Measurements from ENCODE around the gene ANKRD60.

ANKRD60 gene

DNA sequence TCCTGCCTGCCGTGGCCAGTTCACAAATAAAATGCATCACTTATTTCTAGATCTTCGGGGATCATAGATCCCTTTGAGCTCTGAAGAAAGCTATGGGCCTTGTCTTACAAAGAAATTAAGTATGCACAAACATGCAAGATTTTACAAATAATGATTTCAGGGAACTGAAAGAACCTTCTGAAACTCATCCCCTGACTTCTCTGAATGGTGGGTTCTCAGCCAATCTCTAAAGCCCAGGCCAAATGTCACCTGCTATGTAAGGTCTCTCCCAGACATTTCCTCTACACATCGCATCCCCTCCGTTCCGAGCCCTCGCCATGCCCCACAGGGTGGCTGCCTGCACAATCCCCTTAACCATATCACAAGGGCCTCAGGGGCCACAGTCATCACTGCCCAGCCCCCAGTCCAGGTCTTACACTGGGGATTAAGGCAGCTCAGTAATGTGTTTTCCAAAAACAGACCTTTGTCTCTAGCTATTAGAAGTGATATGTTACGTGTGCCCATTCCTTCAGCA, 16.1 kb upstream of the ANKRD60 start:
- no peak for DNase-seq

DNA sequence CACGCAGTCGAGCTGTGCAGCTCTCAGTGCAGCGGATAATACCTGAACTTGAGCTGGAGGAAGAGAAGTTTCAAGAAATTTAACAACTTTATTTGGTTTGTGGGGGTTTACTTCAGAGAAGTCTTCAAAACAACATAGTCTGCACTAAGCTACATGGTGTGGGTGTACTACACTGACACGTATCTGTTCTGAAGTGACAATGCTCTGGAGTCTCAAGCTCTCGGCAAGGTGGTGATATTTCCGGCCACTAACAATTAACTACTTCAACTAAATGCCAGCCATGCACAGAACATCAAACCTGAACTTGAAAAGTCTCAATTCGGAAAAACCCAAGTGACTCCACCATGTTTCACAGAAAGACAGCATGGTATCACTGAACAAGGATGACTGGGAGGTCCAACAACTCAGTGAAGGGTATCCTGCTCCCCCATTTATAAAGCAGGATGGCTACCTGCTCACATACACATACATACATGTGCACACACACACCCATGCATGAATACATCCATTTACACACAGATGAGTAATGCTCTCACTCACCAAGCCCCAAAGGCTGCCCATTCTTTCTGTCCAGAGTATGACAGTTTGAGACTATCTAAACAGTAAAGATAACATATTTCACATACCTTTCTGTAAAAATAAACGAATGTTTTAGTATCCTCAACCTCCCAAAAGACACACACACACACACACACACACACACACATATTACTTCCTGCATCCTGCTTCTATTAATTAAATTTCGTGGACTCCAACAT, 15.4 kb upstream of the ANKRD60 start:
- no peak for DNase-seq

DNA sequence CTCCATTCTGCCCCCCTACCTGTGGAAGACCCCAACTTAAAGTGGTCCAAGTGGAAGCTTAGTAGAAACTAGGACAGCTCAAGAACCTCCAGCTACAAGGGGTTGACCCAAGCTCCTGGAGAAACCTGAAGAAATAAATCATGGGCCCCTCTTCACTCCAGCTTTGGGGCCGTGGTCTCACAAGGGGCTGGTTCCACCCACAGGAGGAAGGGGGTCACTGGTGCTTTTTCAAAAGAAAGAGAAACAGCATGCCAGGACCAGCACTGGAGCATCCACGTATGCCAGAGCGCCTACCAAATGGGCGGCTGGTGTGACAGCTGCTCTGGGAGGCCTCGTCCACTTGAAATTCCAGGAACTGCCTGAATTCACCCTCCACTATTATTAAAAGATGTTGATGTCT, 14.4 kb upstream of the ANKRD60 start:
- DNase-seq = no peak

DNA sequence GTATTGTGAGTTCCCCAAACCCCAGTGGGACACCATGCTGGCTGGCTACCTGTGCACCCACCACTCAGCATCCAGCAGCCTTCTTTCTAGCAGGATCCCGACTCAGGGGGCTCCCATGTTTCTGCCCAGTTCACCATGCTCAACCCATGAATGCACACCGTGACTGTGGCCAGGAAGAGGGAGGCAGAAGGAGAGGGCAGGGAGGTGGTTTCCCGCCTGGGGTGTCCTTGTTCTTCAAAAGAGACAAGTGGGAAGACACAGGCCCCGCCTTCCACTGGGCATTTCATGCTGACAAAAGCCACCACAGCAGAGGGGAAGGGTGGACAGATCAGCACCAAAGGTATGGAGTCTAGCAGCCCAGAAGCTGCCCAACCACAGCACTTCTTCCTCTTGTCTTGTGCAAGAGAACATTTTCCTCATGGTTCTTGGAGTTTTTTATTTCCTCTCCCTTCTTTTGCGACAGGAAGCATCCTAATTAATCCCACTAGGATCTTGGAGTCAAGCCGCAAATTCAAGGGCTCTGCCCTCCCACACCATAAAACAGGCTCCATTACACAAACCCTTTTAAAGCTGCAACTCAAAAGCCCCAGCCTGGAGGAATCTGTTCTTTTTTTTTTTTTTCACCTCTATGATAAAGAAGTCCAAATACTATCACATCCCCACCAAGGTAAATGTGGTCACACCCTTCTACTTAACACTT, 13.5 kb upstream of the ANKRD60 start:
- DNase-seq = no peak

DNA sequence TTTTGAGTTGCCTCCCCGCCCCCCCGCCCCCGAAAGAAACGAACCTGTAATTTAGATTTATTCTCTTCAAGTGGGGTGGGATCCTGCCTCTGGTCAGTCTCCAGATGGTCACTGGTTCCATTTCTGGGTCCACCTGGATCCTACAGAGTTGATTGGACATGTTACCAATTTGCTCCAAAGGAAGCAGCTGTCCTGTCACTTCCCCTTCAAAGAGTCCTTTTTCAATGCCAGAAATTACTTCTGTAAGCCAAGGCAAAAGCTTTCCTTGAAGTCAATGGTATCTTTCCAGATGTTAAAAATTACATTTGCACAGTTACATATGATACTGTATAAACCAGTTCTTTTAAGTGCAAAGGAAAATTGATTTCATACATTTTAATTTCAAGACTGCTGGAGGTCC, 12.0 kb upstream of the ANKRD60 start:
- DNase-seq = no peak

DNA sequence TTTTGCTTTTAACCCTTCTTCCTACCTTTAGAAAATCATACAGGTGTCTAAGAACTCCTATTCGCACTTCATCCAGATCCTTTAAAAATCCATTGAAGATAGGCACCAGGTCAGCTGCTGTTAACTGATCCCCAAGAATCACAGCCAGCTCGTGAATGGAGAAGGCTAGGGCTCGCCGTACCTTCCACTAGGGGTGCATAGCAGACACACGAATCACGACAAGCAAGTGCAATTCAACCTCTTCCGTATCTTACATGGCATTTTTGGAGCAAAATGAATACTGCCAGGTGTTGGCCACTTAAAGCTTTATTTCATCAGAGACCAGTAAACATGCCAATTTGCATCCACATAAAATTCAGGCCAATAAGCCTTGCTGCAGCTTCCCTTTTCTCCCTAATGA, 10.8 kb upstream of the ANKRD60 start:
- no peak for DNase-seq

DNA sequence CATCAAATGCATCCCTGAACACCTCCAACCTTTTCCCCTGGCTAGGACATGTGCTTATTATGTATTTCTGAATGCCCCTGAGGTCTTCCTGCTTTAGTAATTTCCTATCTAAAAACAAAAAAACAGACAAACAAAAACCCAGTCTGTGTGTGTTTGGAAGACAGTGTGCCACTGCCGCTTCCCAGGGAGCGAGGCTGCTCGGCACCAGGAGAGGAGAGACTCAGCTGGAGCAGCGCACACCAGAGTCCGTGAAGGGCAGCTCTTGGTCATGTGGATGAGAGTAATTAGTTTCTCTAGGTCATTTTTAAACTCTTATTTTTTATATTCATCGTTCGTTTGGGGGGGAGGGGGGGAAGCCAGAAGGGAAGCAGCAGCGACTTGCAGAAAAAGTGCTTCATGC, 10.0 kb upstream of the ANKRD60 start:
- DNase-seq = no peak

DNA sequence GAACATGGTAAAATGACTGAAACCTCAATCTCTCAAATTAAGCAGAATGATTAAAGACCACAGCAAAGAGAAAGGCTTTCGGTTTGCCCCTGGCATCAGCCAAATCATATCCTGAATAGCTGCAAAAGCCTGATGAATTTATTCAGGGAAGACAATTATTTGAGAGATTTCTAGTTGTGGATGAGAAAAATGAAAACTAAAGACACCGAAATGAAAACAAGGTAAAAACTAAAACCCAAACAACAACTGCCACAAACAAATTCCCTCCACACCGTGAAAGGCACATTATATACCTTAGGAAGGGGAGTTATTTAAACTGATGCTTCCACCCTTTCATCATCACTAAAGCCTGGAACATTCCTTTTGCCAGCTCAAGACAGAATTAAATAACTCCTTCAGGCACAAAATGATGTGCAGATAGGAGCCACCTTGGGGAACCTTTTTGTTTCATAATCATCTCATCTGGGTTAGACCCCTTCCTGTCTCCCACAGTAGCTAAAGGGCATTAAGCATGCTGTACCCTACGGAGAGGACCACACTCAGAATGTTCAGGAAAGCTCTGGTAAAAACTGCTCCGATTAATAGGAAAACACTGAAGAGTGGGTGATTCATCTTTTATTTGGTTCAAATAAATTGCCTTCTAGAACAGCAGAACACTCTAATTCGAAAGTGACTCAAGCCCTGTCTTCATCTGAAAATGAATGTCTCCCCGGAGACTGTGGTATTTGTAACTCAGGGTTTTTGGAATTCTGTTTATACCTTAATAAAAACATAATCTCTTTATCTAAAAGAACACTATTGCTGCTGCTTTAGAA, 9.1 kb upstream of the ANKRD60 start:
- DNase-seq = no peak

DNA sequence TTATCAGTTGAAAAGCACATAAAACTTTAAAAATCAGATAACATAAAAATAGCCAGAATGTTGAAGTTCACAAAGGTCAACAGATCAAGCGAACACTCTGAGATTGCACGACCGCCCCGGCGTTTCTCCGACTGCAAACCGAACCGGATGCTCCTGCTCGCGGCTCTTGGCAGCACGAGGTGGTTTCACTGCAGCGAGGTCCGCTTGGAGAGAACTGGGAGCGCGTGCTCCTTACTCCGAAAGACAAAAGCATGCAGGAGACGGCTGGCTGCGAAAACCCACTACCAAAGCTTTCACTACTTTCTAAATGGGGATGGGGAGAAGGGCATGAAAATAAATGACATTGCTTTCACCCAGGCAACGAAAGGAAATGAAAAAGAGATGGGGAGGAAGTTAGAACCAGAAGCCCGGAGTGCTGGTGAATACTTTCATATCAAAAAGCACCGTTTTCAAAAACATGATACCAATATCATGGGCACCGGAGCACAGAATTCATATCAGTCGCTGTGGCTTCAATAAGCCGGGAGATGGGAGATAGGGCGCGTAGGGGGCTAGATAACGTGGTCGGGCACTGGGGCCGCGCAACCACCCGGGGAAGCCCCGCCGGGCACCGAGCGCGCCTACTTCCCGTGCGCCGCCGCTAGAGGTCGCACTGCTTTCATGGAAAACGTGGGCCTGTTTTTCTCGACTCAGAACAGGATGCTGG, 8.3 kb upstream of the ANKRD60 start:
- DNase-seq = peak; percentile 78

DNA sequence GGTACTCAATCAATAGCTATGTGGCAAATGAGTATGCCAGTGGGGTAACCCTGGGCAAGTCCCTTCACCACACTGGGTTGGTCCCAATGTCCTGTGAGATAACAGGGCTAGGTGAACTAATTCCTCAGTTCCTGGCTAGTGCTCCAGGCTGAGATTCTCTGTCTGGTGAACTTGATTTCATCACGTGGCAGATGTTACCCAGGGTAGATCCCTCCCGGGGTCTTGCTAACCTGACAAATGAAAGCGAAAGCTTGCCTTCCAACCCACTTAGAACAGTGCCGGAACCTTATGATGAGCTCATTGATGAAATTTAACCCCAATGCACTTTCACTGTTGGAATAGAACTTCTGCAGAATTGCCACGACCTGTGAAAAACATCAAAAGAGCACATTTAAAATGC, 6.6 kb upstream of the ANKRD60 start:
- no peak for DNase-seq

DNA sequence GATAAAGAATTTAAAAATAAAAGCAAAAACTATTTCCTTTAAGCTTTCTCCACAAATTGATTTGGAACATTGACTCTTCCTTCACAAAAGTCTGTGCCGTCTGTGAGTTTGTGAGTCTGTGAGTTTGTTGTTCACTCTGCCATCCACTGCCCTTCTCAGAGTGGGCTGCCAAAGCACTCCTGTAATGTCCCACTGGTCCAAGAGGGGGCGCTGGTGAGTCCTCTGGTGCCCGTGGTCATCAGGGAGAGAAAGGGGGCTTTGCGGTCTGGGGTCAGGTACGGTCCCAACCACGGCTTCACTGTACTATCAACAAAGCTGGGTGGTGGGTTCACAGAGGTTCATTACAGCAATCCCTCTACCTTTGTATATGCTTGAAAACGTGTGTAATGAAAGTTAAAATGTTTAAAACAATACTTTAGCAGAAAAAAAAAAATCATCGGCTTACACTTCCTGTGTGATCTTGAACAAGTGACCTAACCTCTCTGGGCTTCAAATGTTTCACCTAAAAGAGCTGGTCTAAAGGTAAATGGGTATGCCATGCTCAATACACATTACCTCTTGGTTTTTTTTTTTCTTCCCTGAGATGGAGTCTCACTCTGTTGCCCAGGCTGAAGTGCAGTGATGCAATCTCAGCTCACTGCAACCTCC, 5.6 kb upstream of the ANKRD60 start:
- peak; percentile 53 for DNase-seq

DNA sequence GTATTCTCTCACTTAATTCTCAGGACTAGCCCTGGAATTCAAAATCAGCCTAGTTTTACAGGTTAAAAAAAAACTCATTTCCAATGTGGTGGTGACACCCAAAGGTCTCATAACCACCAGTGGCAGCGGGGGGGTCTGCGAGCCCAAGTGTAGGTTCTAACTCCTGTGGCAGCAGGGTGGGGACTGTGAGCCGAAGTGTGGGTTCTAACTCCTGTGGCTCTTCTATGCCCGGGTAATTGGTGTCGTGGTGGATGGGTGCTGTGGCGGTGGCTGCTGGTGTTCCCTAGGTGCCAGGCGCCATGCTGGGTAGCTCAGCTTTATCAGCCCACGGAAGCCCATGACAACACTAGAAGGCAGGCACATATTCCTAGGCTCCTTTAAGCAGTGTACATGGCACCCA, 4.9 kb upstream of the ANKRD60 start:
- DNase-seq = no peak

DNA sequence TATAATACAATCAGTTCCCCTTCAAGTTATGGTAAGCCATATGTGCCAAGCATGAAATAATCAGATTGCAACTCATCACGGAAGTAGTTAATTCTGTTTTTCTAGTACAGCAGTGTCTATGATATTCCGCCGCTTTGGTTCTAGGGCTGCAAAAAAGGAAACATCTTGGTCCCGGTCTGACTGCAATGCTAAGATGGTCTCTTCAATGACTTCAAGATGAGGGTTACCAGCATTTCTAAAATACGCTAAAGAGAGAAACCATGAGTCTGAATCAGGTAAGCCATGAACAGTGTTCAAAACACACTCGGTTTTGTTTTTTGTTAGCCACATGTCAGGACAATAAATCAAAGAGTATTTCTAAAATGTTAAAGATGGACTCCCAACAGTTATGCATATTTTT, 3.2 kb upstream of the ANKRD60 start:
- no peak for DNase-seq

DNA sequence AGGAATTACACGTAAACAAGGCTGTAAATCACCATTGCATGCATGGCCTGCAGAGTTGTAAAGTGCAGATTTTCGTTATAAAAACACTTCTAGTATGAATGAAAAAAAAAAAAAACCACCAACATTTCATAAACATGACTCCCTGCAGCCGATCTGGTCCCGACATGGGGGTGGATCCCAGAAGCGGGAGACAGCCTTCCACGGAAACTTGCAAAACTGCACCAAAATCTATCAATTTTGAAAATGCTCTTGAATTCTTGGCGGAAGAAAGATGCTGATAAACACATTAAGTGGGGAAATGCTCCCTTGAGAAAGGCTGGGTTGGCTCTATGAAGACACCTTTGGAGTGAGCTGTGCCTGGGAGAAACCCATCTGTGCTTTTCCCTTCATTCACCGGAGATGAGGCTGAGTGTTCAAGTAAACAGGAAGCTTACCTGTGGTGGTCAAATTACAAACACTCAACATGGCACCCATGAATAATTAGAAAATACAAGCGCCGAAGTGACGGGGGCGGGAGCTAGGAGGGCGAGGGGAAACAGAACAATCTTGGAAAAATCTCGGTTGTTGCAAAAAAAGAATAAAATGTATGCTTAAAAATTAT, 845 bp upstream of the ANKRD60 start:
- no peak for DNase-seq

DNA sequence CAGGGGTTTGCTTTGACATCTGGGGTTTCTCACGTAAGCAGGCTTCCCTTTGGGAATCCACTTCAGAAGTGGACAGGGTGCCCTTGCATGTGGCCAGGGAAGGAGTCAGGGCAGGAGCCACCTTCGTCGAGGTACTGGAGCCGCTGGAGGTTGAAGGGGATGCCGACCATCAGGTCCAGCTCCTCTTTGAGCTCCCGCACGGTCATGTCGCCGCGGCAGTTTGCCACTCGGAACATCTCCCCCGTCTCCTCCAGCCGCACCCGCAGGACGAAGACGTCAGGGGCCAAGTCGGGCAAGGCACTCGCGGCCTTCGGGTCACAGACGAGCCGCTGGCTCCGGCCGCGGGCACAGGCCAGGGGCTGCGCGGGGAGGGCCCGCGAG, 360 bp downstream of the ANKRD60 start:
- no peak for DNase-seq

DNA sequence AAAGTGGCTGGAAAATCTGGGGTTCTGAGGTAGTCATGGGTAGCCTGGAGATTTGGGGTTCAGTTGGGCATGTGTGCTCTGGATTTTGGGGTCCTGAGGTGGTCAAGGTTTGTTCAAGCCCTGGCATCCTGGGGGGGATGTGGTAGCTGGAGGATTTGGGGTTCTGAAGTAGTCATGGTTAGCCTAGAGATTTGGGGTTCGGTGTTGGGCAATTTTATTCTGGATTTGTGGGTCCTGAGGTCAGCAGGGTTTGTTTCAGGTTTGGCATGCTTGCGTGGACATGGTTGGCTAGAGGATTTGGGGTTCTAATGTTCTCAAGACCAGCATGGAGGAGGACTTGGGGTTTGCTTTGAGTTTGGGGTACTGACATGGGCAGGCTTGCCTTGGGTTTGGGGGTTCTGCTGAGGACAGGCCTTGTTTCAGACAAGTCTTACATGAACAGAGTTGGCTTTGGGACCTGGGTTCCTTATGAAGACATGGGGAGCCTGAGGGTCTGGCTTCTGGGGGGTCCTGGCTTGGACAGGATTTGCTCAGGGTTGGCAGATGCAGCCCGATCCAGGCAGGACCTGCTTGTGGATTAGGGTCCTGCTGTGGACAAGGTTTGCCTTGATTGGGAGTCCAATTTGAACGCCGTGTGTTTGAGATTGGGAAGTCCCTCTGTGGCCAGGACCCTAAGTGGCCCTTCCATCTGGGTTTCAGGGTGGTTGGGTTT, 906 bp downstream of the ANKRD60 start:
- DNase-seq = no peak

DNA sequence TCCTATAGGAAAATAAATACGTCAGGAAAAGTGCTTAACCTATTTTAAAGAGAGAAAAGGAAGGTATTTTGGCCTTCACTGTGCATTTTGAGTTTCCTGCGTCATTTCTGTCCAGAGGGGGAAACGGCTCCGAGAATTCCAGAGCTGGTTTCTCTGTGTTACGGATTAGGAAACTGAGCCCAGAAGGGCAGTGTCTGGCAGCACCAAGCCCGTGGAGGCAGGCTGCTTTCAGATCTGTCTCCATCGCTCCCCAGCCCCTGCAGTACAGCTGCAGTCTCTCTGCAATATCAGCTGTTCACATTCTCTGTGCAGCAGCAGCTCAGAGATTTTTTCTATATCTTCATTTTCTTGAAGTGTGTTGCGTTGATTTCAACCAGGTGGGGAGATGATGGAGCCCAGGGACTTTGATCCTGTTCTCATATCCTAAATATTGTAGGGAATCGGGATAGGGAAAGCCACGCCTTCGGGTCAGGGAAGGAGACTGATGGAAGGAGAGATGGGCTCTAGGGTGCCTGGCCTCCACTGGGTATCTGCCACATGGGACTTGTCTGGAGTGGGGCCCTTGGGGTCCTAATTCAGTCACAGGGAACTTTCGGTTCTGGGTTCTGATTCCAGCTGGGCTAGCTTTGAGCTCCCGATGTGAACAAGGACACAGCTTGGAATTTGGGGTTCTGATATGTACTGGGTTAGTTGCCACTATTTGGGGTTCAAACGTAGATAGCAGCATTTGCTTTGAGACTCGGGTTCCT, 2.8 kb downstream of the ANKRD60 start:
- no peak for DNase-seq

DNA sequence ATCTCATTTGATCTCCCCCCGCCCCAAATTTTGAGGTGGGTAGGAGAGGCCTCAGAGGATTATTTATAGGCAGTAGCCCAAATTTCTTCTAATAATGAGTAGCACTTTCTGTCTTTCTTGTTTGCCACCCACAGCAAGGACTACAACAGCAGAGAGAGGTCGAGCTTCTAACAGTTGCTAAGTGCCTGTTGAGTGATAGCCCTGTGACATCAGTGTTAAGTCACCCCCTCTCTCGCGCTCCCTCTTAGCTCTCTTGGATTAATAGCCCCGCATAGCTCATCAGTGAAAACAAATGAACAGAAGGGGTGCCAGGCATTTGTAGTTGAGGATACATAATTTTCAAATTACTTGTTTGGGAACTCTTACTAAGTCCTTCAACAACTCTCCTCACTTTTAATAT, 3.5 kb downstream of the ANKRD60 start:
- no peak for DNase-seq

DNA sequence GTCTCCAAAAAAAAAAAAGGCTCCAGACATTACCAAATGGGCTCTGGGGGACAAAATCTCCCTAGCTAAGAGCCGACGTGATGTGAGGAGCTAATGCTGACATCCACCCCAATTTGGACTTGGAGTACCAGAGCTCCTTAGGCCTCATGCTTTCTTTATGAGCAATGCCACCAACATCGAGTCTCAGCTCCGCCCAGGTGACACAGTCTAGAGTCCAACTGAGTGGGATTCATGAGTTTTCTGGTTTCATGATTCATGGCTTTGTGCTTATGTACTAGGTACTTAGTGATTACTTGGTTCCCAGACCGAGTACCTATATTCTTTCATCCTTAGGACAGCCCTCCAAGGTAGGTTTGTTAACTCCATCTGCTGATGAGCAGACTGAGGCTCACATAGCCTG, 4.4 kb downstream of the ANKRD60 start:
- no peak for DNase-seq

DNA sequence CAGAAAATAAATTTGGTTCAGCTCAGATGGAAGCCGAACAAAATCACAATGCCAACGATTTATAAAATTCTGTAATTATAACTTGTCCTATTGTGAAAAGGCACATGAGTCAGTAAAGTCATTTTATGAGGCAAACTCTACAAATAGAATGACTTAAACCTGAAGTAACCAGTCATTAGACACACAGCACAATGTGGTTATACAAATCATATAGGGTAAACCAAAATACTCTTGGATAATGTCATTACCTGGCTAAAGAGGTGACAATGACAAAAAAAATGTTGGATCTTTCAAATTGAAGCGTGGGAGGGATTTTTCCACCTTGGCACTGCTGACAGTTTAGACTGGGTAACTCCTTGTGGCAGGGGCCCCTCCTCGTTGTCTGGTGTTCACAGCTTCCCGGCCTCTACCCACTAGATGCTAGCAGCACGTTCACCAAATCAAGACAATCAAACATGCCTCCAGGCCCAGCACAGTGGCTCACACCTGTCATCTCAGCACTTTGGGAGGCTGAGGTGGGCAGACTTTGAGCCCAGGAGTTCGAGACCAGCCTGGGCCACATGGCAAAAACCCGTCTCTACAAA, 5.0 kb downstream of the ANKRD60 start:
- no peak for DNase-seq
